ENCODE results near the gene FN3KRP.

- TF ChIP-seq CTCF (IDR thresholded peaks at IDR 0.05) (no peak), POLR2A (IDR thresholded peaks at IDR 0.05) (no peak)
These were observed 33.9 kb downstream of the FN3KRP start for GRCh38 chr17:82750241-82750908.

All from heart left ventricle (tissue), 13 donors.